ENCODE results near the gene CEBPG.
A peak's percentile ranks its signal among the peaks of the same experiment; 100 is the strongest.

CEBPG gene

DNA sequence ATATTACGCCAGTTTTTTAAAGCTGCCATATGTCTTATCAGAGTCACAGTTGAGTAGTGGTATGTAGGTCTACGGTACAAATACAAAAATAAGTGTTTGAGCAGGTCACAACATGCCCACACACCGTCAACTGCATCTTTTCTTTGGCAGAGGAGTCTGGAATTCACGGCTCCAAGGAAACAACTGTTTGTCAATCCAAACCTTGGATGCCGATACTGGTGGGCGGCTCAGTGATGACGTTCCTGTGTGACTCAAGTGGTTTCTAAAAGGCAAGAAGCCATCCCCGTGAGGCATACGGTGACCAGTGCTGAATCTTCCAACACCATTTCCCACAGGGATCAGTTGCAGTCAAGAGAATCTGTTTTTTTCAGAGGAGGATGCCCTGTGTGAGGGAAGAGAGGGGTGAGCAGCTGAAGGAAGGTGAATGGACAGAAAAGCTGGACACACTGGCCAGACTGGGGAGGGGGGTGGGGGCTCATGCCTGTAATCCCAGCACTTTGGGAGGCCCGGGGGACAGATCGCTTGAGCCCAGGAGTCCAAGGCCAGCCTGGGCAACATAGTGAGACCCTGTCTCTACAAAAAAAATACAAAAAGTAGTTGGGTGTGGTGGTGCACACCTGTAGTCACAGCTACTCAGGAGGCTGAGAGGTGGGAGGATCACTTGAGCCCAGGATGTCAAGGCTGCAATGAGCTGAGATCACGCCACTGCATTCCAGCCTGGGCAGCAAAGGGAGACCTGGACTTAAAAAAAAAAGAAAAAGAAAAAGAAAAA is 22.8 kb upstream of the CEBPG start:
- ATAC-seq (no peak), DNase-seq (no peak)

DNA sequence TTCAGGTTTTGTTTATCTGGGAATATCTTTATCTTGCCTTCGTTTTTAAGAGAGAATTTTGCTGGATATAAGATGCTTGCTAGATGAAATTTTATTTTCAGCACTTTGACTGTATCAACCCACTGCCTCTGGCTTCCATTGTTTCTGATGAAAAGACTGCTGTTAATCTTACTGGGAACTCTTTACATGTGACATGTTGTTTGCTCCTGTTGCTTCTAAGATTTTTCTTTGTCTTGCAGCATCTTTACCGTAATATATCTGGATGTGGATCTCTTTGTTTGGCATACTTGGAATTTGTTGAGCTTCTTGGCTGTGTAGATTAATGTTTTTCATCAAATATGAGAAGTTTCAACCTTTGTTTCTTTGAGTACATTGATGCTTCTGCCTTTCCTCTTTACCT is 18.0 kb upstream of the CEBPG start:
- ATAC-seq (no peak), DNase-seq (no peak)

DNA sequence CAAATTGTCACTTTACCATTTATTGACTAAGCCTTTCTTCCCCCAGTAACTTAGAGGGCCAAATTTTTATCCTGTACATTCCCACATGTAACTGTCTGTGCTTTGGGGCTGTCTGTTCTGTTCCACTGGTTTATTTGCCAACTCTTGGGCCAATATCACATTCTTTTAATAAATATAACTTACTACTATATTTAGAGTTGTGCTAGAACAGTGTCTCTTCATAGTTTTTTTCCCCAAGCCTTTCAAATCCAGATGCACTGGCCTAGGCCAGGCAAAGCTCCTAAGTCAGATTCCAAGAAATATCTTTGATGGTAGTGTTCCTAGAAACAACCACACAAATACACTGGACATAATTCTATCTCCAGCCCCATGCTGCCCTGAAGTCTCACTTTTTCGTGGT is 16.0 kb upstream of the CEBPG start:
- DNase-seq, result no peak
- no peak for ATAC-seq

DNA sequence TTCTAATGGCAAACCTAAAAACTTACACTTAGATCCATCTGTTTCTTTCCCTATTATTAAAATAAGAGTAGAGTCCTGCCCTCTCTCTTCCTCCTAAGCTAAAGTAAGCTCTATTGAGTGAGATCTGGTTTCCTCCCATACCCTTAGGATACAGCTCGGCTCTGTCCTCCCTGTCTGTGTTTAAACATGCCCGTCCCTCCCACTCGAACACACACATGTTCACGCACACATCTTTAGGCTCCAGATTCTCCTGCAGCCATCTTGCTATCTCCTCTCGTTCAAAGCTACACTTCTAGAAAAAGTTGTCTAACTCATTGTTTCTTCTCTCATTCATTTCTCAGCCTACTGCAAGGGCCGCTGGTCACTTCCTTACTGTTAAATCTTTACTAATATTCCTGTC is 15.1 kb upstream of the CEBPG start:
- no peak for ATAC-seq
- DNase-seq, result no peak

DNA sequence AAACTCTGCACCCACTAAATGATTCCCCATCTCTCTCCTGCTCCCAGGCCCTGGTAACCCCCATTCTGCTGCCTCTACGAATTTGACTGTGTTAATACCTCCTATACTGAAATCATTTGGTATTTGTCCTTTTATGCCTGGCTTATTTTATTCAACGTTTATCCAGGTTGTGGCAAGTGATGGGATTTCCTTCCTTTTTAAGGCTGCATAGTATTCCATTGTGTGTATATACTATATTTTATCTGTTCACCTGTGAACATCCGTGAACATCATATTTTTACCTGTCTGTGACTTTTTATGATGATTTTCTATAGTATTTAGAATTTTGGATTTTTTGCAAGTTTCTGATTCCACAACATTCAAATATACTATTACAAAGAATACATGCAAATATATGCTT is 13.9 kb upstream of the CEBPG start:
- ATAC-seq, result no peak
- no peak for DNase-seq

DNA sequence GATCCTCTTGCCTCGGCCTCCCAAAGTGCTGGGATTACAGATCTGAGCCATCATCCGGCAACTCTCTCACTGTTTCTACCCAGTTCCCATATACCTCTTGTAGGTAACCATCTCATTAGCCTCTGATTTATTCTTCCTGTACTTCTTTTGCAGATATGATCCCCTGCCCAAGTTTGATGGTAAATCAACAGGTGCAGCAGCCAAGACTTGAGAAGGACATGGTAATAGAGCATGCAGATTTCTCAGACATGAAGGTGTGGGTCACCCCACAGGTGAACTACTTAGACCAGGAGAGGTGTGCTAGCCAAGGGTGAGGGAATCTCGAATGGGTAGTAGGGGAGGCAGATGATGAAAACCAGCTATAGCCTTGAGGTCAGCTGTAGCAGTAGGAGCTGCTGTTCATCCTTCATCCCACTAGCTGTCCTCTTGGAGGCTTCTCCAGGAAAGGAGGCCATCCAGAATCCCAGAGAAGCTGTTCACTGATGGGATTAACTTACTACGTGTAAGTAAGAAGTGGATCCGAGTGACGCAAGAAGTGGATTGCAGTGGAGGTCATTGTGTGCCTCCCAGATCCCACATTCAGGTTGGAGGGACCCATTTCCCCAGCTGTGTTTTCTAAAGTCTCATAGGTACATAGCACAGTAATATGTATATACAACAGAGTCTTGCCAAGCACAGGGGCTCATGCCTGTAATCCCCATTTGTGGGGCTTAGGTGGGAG is 10.8 kb upstream of the CEBPG start:
- ATAC-seq, result no peak

DNA sequence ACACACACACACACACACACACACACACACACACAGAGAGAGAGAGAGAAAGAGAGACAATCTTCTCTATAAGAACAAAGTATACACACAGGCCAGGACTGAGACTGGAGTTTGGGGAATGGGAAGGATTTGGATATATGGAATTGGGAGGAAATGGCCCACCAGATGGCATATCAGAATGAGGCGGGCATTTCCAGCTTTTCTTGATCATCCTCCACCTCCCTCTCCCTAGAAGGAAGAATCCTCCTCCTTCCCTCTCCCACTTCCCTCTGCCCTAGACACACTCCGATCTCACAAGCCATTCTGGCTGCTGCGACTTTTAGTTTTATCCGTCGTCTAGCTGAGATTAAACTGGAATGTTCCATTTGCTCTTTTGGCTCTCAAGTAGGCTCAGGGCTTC is 10.0 kb upstream of the CEBPG start:
- no peak for ATAC-seq
- DNase-seq, result no peak

More for the DNA sequence above, 10.8 kb upstream of the CEBPG start:
- no peak for DNase-seq

DNA sequence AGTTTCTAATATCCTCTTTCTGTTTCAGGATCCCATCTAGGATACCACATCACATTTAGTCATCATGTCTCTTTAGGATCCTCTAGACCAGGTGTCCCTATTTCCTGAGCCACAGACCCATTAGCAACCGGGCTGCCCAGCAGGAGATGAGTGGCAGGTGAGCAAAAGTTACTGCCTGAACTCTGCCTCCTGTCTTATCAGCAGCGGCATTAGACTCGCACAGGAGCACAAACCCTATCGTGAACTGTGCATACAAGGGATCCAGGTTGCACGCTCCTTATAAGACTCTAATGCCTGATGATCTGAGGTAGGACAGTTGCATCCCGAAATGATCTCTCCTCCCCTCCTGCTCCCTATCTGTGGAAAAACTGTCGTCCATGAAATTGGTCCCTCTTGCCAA is 7.8 kb upstream of the CEBPG start:
- DNase-seq (no peak), ATAC-seq (no peak)

DNA sequence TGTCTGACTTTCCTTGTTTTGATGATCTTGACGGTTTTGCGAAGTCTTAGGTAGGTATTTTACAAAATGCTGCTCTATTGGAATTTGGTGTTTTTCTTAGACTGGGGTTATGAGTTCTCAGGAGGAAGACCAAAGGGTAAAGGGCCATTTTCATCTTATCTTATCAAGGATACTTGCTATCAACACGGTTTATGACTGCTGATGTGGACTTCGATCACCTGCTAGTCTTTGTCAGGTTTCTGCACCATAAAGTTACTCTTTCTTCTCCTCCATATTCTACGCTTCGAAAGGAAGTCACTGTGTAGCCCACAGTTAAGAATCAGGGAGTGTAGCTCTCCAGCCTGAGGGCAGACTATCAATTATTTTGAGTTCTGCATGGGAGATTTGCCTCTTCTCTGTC is 7.4 kb upstream of the CEBPG start:
- ATAC-seq (no peak), DNase-seq (no peak)

DNA sequence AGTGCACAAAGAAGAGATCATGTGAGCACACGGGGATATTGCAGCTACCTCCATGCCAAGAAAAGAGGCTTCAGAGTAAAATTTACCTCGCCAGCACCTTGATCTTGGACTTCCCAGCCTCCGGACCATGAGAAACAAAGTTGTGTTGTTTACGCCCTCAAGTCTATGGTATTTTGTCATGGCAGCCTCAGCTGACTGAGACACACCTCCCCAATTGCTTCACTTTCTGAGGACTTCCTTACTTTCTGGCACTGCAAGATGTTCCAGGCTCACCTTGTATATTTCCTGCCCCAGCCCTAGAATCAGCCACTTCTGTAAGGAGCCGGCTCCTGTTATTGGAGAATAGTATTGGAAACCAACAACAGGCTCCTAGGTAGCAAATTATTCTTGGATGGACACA is 6.6 kb upstream of the CEBPG start:
- ATAC-seq (no peak), DNase-seq (no peak)

DNA sequence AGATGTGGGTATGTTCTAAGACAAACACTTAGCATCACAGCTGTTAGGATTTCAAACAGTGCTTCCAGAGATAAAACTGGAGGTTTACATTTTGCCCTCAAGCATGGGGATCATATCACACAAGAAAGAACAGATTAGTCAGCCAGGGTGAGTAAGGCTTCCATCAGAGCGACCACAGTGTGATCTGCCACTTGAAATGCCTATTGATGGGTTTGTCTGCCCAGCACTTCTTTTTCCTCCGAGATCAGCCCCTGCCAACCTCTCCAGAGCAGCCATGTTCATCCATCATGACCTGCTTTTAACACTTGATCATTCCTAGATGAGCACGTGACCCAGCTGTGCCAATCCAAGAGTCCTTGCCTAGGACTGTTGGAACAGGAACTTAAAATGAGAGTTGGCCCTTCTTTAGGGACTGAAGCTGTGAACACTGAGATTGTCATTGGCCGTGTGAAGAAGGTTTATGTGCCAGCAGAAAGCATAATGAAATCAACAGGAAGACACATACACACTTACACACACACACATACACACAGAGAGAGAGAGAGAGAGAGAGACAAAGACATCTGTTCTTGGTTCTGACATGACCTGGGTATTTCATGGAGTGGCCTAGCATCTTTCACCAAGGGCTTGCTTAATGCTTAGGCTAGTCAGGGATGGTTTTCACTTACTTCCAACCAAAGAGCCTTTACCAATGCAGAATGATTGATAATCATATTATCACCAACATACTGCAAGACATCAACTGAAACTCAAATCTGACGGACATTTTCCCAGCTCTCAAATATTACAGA is 5.2 kb upstream of the CEBPG start:
- DNase-seq (no peak), ATAC-seq (no peak)

DNA sequence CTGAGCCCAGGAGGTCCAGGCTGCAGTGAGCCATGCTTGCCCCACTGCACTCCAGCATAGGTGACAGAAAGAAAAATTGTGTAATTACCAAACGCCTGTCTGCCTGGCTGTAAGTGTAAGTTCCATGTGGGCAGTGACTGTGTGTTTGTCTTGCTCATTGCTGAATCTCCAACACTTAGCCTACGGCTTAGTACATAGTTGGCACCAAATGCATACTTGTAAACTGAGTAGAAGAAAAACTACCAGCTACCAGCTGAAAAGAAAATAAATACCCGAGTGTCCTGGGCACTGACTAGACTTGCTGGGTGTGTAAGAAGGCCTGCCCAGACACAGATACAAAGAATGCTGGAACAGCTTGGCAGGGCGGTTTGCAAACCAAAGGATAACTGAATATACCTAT is 2.7 kb upstream of the CEBPG start:
- ATAC-seq (no peak), DNase-seq (no peak)

DNA sequence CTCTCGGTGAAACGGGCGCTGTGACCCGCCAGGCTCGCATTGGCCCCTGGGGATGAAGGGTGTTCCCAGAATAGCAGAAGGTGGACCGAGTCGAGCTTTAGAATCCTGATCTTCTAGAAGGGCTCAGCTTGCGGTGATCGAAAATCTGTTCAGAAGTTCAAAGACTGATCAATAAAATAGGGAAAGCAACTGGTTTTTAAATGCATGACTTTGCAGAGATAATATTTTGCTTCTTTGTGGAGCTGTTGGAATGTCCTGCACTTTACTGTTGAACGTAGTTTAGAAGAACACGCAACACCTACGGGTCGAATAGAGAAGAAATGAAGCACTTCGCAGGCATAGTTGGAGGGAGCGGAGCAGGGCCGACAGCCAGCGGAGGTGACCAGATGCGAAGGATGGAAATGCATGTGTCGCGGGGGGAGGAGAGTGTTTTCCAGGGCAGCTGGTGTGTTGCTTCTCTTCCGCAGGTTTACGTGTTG is 766 bp downstream of the CEBPG start:
- DNase-seq (peak; percentile 21), ATAC-seq (no peak)

DNA sequence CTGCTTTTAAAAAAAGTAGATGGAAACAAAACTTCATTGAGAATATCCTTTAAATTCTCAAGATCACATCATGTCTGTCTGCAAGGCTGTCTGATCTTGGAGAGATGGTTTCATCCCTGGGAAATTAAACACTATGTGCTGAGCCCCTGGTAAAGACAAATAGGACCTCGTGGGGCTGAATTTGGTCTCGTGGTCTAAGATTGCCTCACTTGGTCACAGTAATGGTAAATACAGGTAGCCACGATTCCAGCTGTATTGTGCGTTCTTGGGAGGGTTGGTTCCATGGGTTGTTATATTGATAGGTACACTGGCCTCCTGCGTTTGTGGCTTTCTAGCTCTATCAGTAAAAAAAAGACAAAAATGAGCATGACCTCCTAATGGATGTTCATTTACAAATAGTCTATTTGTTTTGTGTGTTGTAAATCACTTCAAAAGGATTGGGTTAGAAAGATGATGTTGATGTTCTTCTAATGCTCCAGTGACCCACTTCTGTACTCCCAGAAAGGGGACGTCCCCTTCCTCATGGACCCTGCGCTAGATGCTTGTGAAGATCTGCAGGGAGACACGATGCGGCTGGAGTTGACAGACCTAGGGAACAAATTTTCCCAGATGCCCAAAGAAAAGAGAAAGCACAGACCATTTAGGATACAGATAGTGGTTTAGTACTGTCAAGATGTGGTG is 1.8 kb downstream of the CEBPG start:
- ATAC-seq (no peak), DNase-seq (no peak)

DNA sequence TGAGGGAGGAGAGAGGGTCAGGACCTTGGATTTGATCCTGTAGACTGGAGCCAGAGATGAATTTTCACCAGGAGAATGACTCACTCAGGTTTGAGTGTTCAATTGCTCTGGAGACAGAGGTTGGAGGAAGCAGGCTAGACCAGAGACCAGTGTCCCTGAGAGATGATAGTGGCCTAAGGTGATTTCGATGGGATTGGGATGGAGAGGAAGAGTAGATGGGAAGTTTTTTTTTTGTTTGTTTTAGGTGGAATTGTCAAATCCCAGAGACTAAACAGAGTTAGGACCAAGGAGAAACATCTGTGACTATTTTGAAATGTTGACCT is 2.3 kb downstream of the CEBPG start:
- ATAC-seq, result no peak
- DNase-seq, result no peak

DNA sequence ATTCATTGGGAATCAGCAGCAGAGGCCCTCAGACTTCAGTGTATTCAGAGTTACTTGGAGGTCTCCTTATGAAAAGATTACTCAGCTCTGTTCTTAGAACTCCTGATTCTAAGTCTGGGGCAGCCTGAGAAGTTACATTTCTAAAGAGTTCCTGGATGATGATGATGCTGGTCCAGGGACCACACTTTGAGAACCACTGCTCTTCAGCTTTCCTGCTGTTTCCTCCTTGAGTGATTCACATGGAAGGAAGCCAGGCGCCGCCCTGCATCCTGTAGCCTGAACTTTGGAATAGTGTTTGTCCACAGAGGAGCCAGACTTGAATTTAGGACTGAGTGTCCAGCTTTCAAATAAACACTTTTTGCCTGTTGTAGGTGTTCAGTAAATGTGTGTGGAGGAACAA is 2.9 kb downstream of the CEBPG start:
- DNase-seq, result no peak
- ATAC-seq, result no peak

DNA sequence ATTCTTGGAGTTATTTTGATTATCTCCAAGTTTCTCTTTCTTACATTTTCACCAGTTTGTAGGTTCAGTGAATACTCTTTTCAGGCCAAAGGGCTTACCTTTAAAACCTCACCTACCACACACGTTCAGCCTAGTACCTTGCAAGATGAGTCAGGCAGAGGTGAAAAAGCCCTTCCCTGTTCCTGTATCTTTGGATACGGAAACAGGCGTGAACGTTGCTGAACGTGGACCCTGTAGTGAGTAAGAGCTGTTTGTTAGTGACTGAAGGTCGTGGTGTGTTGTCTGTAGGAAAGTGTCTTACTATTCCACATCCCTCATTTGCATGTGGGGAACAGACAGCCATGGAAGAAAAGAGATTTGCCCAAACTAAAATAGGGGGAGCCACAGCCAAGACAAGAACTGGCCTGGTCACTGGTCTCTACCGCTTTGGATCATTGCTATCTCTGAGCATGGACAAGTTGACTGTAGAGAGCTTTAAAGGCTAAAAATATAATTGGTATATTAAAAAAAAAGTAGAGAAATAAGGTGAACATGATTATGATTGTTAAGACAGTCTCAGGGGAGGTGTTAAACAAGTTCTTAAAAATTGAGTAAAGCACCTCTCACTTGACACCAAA is 3.5 kb downstream of the CEBPG start:
- DNase-seq (no peak), ATAC-seq (no peak)

DNA sequence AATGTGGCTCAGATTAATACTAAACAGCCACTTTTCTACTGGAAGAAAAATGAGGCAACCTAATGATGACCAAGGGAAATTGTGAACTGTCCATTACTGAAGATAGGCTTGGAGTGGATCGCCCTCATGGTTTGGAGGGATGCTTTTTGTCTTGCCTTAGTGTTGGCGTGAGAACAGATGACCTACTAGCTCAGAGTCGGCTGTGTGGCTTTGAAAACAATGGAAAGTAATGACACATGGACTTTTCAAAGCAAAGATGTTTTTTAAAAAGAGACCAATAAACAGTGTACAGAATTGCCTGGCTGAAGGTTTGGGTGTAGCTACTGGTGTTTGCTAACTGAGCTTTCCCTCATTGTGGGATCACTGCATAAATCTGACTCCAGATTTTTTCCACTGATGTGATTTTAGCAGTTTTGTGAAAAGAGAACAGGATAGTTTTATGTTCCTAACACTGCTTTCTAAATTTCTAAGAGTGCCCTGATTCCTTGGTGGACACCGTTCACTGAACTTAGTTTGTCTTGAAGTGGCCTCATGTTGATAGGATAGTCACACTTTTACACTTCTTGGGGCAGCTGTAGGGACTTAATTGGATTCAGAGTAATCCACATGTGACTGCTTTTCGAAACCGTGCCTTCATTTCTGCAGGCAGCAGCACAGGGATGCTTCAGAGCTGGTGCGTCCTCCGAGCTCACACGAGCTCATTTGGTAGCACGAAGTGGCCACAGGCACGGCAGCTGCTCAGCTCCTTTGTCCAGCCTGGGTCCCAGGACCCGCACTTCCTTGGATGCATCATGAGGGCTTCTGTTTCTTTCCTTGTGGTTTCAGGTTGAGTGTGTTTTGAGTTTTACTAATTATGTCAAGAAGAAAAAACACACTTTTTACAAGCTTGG is 4.3 kb downstream of the CEBPG start:
- no peak for DNase-seq

DNA sequence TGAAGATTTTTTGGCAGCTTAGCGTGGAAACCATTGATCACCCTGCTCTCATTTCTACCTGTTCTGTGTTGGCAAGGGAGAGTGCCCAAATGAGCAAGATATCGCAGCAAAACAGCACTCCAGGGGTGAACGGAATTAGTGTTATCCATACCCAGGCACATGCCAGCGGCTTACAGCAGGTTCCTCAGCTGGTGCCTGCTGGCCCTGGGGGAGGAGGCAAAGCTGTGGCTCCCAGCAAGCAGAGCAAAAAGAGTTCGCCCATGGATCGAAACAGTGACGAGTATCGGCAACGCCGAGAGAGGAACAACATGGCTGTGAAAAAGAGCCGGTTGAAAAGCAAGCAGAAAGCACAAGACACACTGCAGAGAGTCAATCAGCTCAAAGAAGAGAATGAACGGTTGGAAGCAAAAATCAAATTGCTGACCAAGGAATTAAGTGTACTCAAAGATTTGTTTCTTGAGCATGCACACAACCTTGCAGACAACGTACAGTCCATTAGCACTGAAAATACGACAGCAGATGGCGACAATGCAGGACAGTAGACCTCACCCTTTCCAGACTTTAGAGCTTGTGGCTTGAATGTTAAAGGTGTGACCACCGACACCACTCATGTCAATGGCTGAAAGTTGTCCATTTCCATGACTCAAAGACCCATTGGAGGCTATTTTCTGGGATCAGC is 5.8 kb downstream of the CEBPG start:
- no peak for DNase-seq
- ATAC-seq, result no peak

More for the DNA sequence above, 4.3 kb downstream of the CEBPG start:
- no peak for ATAC-seq

DNA sequence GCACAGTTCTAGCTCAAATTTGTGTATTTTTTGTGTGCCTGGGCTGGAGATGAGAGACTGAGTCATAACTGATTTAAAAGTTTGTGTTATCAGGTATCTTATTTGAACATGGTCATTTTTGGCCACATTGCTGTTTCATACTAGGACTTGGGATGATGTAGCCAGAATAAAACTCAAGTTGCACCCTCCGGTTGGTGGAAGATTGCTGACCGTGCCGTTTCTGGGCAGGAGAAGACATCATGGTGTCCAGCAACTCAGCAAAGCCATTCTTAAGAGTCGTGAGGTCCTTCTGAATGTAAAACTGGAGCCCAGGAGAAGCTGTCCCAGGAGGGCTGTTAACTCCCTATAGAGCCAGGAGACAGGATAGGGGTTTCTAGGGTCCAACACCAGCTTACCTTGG is 7.6 kb downstream of the CEBPG start:
- DNase-seq, result no peak
- ATAC-seq, result no peak

DNA sequence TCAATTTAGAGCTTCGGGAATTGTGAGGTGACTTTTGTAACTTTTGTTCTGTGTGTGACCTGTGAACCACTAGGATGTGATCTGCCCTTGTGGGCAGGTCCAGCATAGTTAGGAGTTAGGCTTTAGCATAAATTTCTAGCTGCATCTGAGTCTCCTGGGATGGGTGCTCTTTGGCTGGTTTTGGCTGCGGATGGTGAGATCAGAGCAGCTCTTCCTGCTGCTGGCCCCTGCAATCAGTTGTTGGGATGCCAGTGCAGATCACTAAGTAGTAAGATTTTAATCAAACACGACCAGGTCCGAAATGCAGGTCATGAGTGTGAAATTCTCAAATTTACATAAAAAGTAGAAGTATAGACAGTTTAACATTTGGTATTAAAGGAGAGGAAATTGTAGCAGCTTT is 8.5 kb downstream of the CEBPG start:
- no peak for ATAC-seq

More for the DNA sequence above, 8.5 kb downstream of the CEBPG start:
- no peak for DNase-seq

Data from stimulated activated naive CD8-positive, alpha-beta T cell treated with anti-CD3 and anti-CD28 coated beads, Interleukin-15, Interleukin-2, amounts not matched to agents 100 U/mL and 50 U/mL, for 24 hours (primary cell).